Hindlimb muscle (tissue), 1 donor: Measurements from ENCODE around the gene FUT3. TPM values are rescaled to one million over a fixed set of nuclear protein-coding genes. Genes with fewer than 3 reads are reported as not detected.
"Not testable (repeated sequence)": the region's sequence is repeated elsewhere in the genome, so short reads cannot be mapped to it uniquely, and the experiment has no call there.

Experiments used
- DNase-seq: peaks from one replicate; pipeline ENCODE4 v3.0.0-alpha.2; 2013
- polyA plus RNA-seq: library from polyadenylated mRNA; unstranded; fragments of 120-200 nt; gene quantifications from one replicate; pipeline ENCODE4 v1.2.1, GENCODE V29; 2013; ENCODE audit not compliant: insufficient read length

FUT3 gene
- polyA plus RNA-seq, 1 donor, result 0.19 TPM

- no peak for DNase-seq
Measured at GRCh38 chr19:5881543-5882299, 30.5 kb upstream of the FUT3 start.

DNA sequence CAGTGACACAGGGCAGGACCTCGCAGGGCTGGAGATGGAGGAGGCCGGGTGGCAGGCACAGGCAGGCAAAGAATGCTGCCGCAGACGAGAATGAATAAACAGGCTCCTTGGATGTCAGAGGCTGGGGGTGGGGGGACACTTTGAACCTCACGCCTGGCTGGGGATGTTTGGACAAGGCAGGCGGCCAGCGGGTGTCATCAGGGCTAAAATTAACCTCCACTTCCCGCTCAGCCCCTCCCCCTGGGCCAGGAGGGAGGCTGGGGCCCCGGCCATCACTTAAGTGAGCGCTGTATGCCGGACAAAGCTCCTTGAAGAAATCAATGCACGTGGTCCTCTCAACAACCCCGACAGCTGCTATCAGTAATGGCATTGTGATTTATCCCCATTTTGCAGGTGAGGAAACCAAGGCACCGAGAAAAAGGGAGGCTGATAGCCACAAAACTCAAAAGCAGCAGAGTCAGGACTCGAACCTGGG, 29.4 kb upstream of the FUT3 start:
- peak; percentile 77 for DNase-seq

- DNase-seq, result no peak
Measured at GRCh38 chr19:5880196-5880595, 28.9 kb upstream of the FUT3 start.

GRCh38 chr19:5877882-5878281, 26.6 kb upstream of the FUT3 start:
- DNase-seq, result no peak

DNA sequence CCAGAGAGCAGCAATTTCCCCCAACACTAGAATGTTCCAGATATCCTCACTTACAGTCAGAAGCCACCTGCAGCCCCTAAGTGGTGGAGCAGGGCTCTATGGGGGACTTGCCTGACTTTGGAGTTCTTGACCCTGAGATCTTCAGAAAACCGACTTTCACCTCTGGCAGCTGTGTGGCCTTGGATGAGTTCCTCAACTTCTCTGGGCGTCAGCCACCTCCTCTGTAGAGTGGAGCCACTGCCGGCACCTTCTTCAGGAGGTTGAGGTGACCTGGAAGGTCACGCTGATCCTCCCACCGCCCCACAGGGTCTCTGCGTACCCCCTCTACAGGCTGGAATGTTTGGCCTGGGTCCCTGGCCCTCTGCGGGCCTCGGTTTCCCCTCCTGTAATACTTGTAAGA, 26.2 kb upstream of the FUT3 start:
- no peak for DNase-seq

GRCh38 chr19:5874496-5874895, 23.2 kb upstream of the FUT3 start:
- not testable (repeated sequence) for DNase-seq

GRCh38 chr19:5873617-5874199, 22.5 kb upstream of the FUT3 start:
- no peak for DNase-seq

- DNase-seq, result no peak
Measured at GRCh38 chr19:5870986-5871394, 19.7 kb upstream of the FUT3 start.

DNA sequence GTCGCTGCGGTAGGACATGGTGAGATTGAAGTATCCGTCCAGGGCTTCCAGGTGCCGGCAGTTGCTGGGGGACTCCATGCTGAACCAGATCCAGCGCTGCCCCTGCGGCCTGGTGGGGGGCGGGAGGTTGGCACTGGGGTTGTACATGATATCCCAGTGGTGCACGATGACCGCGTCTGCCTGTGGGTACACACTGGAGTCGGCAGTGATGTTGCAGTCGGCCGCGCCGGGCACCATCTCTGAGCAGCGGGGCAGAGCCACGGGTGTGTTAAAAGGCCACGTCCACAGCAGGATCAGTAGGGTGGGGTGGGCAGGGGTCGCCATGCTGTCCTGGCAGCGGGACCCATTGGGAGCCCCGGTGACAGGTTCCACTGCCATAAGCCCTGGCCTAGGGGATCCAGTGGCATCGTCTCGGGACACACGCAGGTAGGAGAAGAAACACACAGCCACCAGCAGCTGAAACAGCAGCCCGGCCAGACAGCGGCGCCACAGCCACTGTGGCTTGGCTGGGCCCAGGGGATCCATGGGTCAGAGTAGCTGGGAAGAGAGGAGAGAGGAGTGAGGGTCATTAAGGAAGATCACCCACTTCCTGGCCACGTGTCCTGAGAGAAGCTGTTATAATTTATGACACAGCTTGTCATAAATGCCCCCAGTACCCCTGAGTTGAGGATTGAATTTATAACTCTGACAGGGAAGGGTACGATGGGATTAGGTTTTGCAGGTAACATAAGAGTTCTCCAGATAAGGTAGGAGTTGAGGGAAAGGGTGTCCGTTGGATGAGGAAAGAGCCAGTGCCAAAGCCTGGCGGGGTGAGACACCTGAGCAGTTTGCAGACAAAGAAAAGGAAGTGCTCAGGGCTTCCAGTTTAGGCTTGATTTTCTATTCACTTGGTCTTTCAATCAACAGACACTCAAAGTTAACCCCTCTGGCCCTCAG, 16.2 kb upstream of the FUT3 start:
- DNase-seq, result no peak

DNA sequence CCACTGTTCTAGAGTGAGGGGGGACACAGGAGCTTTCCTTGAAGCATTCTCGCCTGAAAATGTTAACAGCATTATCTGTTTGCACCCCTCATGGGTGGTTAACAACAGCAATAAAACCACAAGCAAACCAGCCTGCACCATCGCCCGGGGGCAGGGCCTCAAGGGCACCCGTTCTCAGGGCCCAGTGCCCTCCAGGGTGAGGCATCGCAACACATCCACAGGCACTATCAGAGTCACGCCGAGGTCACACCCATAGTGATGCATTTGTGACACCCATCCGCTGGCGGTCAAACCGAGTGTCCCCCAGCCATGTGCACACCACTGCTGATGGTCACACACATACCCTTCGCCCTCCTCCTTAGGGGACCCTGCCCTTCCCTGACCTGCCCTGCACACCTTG, 14.5 kb upstream of the FUT3 start:
- no peak for DNase-seq

GRCh38 chr19:5864725-5865486, 13.7 kb upstream of the FUT3 start:
- no peak for DNase-seq

- DNase-seq, result no peak
Measured at GRCh38 chr19:5864013-5864720, 12.9 kb upstream of the FUT3 start.

GRCh38 chr19:5863030-5863665, 11.9 kb upstream of the FUT3 start:
- DNase-seq, result no peak

- DNase-seq, result no peak
Measured at GRCh38 chr19:5857203-5858081, 6.2 kb upstream of the FUT3 start.

DNA sequence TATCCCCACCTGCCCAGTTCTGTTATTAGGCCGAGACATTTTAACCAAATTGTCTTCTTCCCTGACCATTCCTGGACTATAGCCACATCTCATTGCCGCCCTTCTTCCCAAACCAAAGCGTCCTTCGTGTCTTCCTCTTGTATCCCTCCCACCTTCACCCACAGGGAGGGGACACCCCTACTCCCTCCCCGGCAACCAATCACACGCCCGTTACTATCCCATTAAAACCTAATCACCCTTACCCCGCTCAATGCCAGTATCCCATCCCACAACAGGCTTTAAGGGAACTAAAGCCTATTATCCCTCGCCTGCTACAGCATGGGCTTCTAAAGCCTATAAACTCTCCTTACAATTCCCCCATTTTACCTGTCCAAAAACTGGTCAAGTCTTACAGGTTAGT, 3.9 kb upstream of the FUT3 start:
- DNase-seq, result not testable (repeated sequence)

- not testable (repeated sequence) for DNase-seq
Measured at GRCh38 chr19:5854121-5854520, 2.9 kb upstream of the FUT3 start.

DNA sequence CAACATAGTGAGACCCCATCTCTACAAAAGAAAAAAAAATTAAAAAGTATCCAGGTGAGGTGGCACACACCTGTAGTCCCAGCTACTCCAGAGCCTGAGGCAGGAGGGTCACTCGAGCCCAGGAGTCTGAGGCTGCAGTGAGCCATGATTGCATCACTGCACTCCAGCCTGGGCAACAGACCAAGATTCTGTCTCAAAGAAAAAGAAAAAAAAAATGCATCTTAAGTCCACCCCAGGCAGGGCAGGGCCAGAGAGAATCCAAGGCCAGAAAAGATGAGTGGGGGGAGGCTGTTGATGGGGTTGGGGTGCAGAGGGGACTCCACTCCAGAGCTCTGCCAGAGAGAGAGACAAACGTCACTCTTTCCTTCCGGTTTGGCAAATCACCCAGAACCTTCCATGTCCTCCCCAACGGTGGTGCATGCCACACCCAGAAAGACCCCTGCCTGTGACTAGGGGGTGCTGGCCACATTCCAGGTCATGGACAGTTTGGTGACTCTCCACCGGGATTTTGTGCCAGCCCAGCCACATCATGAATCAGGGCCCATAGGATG, 431 bp downstream of the FUT3 start:
- no peak for DNase-seq

- DNase-seq, result no peak
Measured at GRCh38 chr19:5850189-5850588, 1.1 kb downstream of the FUT3 start.

DNA sequence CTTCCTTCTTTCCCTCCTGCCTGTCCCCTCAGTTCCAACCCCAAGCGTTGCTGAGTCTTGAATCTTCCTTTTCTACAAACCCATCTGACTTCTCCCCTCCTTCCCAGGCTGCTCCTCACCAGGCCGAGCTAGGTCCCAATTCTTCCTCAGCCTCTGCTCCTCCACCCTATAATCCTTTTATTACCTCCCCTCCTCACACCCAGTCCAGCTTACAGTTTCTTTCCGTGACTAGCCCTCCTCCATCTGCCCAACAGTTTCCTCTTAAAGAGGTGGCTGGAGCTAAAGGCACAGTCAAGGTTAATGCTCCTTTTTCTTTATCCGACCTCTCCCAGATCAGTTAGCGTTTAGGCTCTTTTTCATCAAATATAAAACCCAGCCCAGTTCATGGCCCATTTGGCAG, 2.6 kb downstream of the FUT3 start:
- DNase-seq, result not testable (repeated sequence)

- DNase-seq, result not testable (repeated sequence)
Measured at GRCh38 chr19:5847846-5848245, 3.4 kb downstream of the FUT3 start.
